GM21390 (cell line): ENCODE results near the gene TMEM115.

Experiments used
- ATAC-seq: cut with Tn5 transposase; IDR thresholded peaks from one replicate; pipeline ENCODE4 v1.9.1; 2021; ENCODE audit not compliant: unreplicated experiment

TMEM115 gene, protein sequence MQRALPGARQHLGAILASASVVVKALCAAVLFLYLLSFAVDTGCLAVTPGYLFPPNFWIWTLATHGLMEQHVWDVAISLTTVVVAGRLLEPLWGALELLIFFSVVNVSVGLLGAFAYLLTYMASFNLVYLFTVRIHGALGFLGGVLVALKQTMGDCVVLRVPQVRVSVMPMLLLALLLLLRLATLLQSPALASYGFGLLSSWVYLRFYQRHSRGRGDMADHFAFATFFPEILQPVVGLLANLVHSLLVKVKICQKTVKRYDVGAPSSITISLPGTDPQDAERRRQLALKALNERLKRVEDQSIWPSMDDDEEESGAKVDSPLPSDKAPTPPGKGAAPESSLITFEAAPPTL

DNA sequence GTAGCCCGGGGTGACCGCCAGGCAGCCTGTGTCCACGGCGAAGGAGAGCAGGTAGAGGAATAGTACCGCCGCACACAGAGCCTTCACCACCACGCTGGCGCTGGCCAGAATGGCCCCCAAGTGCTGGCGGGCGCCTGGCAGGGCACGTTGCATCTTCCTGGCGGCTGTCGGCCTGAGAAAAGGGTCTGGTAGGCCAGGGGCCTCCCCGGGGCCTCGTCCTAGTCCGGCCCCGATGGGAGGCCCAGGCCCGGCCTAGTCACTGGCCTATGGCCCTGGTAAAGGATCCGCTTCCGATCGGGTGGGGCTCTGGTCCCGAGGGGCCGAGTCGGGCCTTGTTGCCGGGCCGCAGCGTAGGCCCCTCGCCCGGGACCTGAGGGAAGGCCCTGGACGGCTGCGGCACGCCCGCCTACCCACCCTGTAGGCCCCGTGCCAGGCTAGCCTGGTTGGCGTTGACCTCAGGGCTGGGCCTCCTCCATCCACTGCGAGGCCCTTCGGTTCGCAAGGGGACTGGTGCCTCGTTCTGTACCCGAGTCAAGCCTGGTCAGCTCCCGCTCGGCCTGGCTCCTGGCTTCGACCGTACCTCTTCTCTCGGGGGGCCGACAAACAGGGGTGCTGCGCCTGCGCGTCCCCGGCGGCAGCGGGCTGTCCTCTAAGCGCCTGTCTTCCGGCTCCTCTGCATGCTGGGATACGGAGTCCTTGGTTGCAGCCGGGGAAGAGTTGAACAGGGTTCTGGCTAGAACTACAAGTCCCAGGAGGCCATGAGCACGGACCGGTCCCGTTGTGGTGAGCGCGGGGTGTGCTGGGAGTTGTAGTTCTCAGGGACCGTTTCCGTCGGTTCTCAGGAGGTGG, at the start of gene TMEM115:
Gene TMEM115, minus strand, starts transcription at position 611 of the 849 bp plus-strand sequence. Its CDS starts 458 bp downstream, at position 153.
- ATAC-seq, result peak; percentile 99

DNA sequence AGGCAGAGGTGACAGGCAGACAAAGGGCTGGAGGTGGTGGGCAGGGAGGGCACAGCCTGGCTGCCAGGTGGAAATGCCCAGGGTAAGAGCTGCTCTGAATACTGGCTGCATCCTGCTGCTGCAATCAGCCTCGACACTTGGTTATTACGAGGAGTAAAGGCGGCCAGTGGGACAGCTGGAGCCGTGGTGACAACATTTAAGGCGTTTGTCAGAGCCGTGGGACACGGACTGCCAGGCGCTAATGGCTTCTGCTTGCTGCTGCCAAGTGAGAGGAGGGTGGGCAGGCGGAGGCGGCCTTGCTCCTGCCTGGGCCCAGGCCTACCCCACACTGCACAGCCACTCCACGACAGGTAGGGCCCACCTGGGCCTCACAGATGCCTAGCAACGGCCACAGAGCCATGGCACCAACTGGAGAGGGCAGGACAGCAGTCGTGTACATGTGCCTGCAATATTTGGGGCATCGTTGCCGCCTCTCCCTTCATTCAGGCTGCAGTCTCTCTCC, 49.2 kb upstream of the TMEM115 start:
- no peak for ATAC-seq

DNA sequence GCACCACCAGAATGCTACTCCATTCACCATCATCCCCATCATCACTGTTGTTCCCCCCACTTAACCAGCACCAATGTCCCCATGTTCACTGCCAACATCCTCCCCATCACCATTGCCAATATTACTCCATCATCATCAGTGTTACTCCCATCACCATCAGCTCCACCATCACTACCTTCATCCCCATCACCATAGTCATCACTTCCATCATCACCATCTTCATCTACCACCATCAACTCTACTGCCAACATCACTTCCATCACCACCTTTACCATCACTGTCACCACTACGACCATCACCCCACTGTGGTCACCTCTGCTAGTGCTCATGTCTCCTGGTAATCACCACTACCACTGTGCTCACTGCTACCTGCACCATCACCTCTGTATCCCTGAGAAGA, 47.2 kb upstream of the TMEM115 start:
- no peak for ATAC-seq

DNA sequence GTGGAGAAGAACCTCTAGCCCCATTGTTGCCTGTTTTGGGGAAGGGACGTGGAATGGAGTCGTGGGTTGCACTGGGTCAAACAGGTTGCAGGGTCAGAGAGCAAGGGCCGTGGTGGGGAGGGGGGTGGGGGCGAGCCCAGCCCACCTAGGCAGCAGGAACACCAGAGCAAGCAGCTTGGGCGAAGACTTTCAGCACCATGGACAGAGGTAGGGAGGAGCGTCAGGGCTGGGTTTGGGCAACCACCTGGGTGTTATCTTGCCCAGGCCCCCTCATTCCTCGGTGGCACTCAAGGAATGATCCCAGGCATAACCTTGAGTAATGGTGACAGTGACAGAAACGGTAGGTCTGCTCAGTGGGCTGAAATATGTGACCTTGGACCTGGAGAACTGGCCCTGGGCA, 45.9 kb upstream of the TMEM115 start:
- no peak for ATAC-seq

DNA sequence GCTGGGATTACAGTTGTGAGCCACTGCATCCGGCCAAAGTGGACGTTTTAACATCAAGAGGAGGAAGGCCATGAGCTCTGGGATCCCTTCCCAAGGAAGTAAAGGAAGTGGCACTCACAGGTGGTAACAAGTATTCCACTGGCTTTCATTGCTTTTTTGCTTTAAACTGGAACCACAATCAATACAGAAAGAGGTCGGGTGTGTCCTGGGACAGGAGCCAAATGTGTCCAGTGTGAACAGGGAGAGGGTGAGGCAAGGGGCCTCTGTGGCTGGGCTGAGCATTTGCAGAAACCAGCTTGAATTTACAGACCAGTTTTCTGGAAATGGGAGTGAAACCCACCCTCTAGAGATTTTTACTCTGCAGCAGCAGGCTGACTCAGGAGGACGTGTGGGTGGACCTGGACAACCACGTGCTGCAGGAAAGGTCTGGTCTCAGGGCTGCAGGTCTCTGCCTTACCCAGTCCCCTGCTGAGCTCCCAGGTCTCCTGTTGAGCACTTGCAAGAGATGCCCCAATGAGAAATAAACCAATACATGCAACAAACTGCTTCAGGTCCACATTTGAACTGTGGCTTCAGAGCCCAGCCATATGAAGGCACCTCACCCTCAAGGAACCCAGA, 42.8 kb upstream of the TMEM115 start:
- ATAC-seq, result no peak

DNA sequence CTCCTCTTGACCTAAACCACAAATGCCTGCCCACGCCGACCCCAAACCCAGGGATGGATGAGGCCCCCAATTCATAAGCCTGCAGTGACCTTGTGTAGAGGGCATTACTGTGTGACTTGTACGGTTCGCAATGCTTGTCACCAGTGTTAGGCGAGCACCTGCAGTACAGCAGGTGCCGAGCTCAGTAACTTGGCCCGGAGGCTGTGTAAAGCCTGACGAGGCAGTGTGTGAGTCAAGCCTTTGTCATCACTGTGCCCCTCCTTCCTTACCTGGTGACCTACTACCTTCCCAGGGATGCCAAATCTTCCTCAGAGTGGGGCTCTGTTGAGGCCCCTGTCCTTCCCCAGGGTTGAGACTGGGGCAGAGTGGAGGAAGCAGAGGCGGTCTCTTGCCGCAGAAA, 37.2 kb upstream of the TMEM115 start:
- no peak for ATAC-seq

DNA sequence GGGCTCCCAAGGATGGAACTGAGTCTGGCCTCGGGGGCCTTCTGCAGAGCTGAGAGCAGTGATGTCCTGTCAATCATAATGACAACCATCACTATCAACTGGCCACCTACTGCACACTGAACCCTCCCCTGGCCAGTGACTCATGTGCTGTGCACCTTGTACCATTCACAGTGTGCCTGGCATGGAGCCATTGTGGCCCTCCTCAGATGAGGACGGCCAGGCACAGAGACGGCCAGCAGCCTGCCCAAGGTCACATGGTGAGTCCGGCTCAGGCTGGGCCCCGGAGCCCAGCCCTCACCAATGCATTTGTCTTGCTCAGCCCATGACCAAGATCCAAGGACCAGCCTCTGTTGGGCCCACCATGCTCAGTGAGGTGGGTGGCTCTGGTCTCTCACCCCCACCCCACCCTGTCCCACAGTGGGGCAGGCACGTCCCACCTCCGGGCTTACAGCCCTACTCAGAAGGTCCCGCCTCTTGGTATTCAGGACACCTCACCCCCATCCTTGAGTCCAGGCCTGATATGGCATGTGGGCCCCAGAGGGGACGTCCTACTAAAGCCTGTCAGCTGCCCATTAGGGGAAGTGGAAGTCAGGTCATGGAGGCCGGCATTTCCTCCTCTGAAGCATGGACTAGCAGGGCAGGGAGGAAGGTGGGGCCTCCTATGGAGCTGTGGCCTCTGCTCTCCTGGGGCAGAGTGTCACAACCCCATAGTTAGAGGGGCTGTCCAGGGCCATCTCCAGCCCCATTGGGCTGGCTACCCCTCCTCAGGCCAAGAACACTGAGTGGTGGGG, 35.9 kb upstream of the TMEM115 start:
- no peak for ATAC-seq

DNA sequence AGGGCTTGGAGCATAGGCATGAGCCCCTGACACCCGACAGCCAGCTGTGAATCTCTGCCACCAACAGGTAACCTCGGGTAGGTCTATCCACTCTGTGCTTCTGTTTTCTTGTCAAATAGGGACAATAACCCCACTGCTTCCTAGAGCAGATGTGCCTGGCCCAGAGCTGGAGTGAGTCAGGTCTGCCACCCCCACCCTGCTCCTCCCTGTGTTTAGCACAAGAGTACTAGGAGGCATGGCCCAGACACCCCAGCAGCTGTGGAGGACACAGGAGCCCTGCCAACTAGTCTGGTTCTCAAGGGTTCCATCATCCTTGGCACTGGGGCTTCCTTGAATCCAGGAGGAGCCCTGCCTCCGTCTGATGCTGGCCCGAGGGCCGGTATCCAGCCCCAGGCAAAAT, 33.7 kb upstream of the TMEM115 start:
- no peak for ATAC-seq

DNA sequence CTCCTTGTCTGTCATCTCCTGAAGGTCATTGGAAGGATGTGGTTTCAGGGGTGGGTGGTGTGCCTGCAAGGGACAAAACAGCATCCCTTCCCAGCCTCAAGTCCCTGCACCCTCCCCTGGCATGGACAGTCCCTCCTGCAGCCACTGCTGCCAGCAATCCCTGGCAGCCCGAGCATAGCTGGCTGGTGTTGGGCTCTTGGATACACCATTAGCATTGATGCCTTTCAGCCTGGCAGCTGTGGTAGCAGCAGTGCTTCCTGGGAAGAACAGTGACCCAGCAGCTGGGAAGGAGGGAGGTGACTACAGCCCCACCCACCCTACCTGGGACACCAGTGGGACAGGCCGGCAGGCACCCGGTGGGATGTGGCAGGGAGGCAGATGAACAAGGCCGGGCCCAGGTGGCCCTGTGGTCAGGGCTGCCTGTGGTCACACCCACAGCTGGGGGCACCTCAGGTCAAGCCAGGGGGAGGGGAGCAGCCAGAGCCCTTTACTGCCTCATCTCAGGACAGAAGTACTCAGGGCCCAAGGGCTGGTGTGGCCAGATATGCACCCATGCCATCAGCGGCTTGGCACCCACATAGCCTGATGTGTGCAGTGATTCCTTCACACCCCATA, 32.9 kb upstream of the TMEM115 start:
- ATAC-seq, result no peak

DNA sequence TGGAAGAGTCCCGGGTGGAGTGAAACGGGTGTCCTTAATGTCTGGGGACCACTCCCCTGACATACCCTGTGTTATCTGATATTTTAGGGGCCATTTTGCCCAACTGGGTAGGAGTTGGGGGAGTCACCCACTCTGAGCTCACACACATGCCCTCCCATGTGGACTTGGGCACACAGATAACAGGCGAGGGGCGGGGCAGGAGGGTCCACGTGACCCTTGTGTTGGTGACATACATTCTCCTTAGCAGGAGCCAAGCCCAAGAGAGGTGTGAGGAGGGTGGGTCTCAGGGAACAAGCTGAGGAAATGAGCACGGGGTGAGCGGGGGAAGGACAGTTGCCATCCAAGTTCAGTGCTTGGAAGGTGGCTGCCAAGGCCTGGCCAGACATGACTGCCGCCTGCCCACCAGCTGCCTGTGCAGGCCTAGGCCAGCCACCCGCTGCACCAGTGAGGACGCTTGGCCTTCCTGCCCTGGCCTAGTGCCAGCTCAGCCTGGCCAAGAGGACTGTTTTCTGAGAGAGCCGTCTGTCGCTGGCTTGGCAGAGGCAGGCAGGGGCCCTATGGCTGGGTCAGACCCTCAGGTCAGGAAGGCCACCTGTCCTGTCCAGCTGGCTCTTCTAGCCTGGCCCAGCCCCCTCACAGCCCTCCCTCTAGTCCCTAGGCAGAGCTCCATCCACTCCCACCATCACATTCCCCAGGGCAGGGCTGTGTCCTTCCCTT, 31.3 kb upstream of the TMEM115 start:
- no peak for ATAC-seq

DNA sequence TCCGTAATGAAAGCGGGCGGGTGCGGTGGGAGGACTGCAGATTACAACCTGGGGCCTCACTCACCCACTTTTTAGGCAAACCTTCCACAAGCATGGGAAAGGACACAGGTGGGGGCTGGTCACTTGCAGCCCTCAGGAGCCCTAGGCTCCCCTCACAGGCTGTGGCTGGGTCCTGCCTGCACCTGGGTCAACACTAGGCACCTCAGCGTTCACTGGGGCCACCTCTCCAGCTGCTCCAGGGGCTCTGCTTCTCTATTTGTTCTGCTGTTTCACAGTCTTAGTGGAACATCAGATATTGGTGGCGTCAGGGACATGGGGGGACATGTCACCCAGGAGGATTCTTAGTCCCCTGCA, 30.1 kb upstream of the TMEM115 start:
- ATAC-seq, result no peak

DNA sequence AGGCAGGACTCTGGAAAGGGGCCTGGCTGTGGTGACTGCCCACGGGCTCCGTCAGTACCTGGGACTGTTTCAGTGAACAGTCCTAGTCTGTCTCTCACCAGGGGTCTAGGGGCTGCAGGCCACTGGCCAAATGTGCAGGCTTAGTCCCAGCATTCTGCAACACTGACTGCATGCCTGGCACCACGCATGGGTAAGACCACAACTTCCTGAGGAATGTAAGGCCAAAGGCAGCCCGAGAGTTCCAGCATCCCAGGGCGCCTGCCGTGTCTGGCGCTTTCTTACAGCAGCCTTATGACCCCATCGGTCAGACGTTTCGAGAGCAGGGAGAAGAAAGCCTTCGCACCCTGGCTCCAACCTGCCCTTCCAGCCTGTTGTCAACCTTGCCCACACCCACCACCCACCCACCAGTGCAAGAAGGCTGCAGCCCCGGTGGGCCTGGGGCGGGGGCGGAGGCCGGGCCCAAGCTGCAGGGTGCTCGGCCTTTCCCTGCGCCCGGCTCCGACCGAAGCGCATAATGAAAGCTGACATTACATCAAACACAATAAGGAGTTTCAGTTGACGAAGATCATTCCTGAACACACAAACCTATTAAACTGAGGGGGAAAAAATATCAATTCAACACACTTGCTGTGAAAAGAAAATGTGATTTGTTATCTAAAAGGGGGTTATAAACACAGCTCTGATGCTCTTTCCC, 29.5 kb upstream of the TMEM115 start:
- no peak for ATAC-seq

DNA sequence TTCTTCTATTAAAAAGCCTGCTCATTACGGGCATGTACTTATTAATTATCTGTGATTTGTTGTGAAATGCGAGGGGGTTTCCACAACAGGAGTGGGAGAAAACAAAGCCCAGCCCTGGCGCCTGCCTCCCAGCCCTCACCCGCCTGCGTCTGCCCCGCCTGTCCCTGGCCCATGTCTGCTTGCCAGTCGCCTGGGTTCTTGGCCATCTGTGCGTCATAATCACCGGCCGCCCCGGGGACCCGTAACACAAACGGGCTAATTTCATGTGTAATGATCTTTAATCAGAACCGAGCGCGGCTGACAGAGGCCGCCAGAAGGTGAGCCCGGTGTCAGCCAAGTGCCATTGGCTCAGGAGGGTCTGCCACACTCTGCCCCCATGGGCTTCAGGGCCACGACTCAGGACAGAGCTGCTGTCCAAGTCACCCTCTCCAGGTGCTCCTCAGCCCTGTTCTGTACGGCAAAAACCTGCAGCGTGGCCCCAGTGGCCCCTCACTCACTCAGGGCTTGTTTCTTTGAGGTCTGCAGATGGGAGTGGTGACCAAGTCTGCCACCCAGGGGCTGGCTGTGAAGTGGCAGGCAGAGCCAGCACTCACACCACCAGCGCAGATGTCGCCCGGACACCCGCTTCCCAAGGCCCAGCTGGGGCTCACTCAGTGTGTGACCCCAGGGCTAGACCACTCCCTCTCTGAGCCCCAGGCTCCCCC, 28.8 kb upstream of the TMEM115 start:
- ATAC-seq, result no peak

DNA sequence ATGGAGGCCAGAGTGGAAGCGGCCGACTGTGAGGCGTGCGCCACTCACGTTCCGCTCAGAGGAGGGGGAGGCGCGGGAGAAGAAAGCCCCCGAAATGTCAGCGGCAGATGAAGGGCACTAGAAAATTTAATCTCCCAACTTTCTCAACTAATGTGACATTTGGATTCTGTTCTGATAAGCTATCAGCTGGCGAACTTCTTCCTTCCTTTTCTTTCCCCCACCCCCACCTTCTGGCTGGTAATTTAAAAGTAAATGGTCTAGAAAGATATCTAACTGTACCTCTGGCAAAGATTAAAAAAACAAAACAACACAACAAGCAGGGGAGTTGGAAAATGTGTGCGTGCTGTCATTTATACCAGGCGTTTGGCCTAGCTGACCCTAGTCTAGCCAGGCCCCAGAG, 26.4 kb upstream of the TMEM115 start:
- no peak for ATAC-seq

DNA sequence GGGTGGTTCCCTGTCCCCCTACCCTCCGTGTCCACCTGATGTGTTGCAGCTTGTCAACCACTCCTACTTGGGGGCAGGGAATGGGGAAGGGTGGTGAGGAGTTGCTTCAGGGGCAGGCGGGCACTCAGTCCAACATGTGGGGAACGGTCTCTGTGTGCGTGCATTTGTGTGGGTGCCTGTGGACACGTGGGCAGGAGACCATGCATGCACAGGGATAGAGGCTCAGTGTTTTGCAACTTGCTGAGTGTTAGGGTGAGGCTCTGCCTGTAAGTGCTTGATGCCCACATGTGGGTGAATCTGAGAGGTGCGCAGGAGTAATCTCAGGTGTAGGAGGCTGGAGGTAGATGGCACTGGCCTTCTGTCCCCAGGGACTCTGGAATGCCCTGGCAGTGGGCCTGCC, 24.4 kb upstream of the TMEM115 start:
- ATAC-seq, result no peak

DNA sequence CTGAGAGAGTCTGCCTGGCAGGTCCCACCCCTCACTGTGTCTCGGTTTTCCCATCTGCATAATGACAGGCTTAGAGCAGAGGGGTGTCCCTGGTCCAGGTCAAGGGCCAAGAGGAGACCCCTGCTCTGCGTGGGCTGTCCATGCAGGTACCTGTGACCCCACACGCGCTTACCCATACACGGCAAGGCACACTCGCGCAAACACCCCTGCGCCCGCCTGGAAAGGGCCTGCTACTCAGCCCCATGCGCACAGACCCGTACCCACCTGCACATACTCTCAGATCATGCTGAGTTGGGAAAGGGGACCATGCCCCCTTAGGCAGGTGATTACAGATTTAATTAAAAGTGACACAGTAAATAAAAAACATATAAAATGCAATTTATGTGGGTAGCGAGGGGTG, 23.4 kb upstream of the TMEM115 start:
- no peak for ATAC-seq

DNA sequence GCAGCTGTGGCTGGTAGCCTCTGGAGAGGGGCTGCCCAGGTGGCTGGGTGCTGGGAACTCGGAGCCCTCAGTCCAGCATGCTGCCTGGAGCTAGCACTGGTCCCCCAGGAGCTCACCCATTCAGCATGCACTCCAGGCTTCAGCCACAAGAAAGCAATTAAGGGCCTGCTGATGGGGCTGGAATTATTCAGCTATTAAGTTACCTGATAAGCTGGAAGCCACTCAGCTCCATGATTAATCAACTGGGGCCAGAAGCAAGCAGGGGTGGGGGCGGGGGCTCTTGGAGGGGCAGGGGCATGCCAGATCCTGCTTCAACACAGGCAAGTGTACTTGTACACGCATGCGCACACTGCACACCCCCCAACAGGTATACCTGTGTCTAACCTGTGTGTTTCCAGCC, 22.1 kb upstream of the TMEM115 start:
- no peak for ATAC-seq

DNA sequence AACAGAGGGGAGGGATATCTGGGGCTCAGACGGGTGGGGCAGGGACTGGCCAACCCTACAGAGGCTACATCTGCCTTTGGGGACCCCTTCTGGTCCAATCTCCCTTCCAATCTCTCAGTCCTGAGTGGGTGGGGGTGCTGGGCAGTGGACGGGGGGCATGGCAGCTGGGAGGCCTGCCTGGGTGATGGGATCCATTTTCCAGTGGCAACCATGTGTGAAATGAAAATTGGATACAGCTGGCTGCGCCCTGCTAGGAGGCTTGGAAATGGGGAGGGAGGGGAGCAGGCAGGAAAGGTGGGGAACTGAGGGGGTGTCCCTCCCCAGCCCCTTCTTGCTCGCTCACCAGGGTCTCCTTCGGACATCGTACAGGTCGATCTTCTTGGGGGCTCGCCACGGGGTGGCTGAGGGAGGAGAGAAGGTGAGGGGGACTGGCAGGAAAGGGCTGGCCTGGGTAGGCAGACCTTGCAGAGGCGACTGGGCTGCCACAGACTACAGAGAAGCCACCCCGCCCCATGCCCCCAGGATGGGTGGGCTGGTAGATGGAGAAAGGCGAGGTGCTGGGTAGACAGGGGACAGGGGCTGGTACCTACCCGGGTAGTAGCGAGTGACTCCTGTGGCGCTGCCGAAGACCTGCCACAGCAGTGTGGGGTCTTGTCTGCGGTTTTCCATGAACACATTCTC, 21.2 kb upstream of the TMEM115 start:
- ATAC-seq, result no peak
